Retinal pigment epithelial cell (primary cell): Measurements from ENCODE around the gene IPP.
"Not testable (repeated sequence)": the region's sequence is repeated elsewhere in the genome, so short reads cannot be mapped to it uniquely, and the experiment has no call there.

ENCODE experiments used
- DNase-seq: peaks from one replicate; pipeline ENCODE4 v3.0.0-alpha.2; 2010; ENCODE audit warnings: low read depth
- H3K4me3 ChIP-seq: 2 replicates; pipeline ENCODE4 v1.5.1; 2011; ENCODE audit warnings: mild to moderate bottlenecking, low read length, control low read depth, moderate library complexity
- CTCF ChIP-seq: conservative IDR thresholded peaks from 2 replicates; pipeline ENCODE4 v1.5.1; 2011; ENCODE audit warnings: low read depth, low read length, control low read depth, inconsistent platforms

The IPP gene

GRCh38 chr1:45755697-45756096, 5.2 kb upstream of the IPP start:
- H3K4me3 ChIP-seq = no peak overlapping the region
- no peak for DNase-seq
- TF ChIP-seq CTCF = no peak

GRCh38 chr1:45753248-45754037, 3.0 kb upstream of the IPP start:
- TF ChIP-seq CTCF = no peak
- no peak overlapping the region for H3K4me3 ChIP-seq
- no peak for DNase-seq

GRCh38 chr1:45752441-45753052, 2.1 kb upstream of the IPP start:
- no peak overlapping the region for H3K4me3 ChIP-seq
- DNase-seq = no peak
- TF ChIP-seq CTCF = no peak

- no peak overlapping the region for H3K4me3 ChIP-seq
- DNase-seq = no peak
- TF ChIP-seq CTCF = no peak
Observed at GRCh38 chr1:45752014-45752413, 1.6 kb upstream of the IPP start.

GRCh38 chr1:45751039-45751838, 786 bp upstream of the IPP start:
- not testable (repeated sequence) for DNase-seq
- H3K4me3 ChIP-seq = peak overlapping the region; percentile 83

GRCh38 chr1:45746922-45747321, 3.5 kb downstream of the IPP start:
- no peak overlapping the region for H3K4me3 ChIP-seq
- TF ChIP-seq CTCF = no peak
- no peak for DNase-seq

- not testable (repeated sequence) for DNase-seq
Observed at GRCh38 chr1:45739641-45740156, 10.8 kb downstream of the IPP start.

More at GRCh38 chr1:45739641-45740156, 10.8 kb downstream of the IPP start:
- not testable (repeated sequence) for H3K4me3 ChIP-seq
